T-helper 1 cell treated with Interleukin-12 subunit alpha and Interleukin-12 subunit beta and Interleukin-4 antibody, amounts not matched to agents 30 ng/mL and 1 ng/mL, for 36 hours (primary cell): ENCODE results near the gene PLCD4. TPM values are rescaled to one million over a fixed set of nuclear protein-coding genes. Genes with fewer than 3 reads are reported as not detected.

Experiments
- intact Hi-C: fragments of 100-400 bp; cut with micrococcal nuclease; formaldehyde crosslinking; loops from one replicate; pipeline ENCODE4 v1.15.1; 2024
- total RNA-seq: library from RNA; stranded (reverse); gene quantifications from 2 replicates; pipeline ENCODE4 v1.2.3, GENCODE V29; 2022

Gene PLCD4
- total RNA-seq, 1 donor from 2014 or later = 0.64 TPM

DNA sequence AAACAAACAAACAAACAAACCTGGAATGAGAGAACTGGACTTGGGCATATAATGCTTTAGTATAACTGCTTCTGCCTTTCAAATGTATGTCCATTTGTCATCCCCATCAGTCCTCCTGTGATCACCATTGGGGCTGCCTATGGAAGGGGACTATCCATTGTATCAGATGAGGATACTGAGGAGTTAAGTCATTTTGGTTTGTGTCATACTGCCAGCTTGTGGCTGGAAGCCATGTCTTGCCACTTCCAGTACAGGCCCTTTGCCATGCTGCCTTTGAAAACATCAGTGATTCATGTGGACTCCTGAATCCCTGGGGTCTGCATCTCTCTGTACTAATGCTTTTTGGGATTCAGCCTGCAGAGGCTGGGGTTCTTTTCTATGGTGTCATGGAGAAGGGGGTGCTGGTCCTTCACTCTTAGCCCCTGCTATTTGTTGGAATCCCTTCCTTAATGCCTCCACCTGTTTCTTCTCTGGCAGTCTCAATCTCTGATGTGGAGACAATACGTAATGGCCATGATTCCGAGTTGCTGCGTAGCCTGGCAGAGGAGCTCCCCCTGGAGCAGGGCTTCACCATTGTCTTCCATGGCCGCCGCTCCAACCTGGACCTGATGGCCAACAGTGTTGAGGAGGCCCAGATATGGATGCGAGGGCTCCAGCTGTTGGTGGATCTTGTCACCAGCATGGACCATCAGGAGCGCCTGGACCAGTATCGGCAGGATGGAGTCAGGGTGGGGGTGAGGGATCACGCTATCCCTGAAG, 10.6 kb downstream of the PLCD4 start:
- intact Hi-C loops = no loop called here

DNA sequence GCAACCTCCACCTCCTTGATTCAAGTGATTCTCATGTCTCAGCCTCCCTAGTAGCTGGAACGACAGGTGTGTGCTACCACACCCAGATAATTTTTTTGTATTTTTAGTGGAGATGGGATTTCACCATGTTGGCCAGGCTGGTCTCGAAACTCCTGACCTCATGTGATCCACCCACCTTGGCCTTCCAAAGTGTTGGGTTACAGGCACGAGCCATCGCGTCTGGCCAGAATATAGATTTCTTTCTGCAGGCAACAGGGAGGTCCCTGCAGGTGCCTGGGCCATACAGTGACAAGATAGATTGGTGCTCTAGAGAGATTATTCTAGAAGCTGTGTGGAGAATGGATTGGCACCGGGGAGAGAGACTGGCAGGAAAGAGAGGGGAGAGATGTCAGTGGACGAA, 13.3 kb downstream of the PLCD4 start:
- intact Hi-C loops = no loop called here

DNA sequence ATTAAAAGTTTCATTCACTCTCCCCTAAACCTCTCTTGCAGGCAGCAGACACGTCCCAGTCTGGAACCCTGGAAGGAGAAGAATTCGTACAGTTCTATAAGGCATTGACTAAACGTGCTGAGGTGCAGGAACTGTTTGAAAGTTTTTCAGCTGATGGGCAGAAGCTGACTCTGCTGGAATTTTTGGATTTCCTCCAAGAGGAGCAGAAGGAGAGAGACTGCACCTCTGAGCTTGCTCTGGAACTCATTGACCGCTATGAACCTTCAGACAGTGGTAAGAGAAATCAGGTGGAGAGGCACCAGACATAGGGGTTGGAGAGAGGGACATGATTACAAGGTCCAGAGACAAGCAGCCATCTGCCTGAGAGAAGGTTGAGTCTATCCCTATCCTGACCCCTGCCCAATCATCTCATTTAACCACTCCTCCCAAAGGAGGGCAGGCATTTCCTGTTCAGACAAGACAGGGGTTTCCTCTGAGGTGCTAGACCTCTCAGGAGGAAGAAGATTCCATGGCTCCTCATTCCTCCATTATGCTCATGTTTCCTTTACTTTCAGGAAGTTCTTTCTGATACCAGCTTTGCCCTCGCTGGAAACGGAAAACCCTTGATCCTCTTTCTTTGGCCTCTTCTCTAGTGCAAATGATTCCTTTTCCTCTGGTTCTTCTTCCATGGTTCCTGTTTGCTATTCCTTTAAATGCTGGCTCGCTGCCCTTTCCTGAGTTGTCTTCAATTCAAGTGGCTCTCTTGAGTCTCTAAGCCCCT, 15.1 kb downstream of the PLCD4 start:
- intact Hi-C loops = no loop called here

DNA sequence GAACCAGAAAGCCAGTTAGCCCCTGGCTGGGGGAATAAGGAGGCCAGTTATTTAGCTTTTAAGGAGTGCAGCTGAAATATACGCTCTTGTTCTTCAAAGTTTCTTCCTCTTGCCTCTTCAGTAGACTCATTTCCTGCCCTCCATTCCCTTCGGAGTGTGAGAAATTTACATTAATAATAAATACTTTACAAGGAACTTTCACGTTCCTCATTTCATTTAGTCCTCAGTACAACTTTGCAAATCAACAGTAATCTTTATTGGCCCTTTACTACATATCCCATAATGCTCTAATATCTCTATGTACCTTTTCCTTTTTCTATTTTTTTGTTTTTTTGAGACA, 15.6 kb downstream of the PLCD4 start:
- intact Hi-C loops = no loop called here

DNA sequence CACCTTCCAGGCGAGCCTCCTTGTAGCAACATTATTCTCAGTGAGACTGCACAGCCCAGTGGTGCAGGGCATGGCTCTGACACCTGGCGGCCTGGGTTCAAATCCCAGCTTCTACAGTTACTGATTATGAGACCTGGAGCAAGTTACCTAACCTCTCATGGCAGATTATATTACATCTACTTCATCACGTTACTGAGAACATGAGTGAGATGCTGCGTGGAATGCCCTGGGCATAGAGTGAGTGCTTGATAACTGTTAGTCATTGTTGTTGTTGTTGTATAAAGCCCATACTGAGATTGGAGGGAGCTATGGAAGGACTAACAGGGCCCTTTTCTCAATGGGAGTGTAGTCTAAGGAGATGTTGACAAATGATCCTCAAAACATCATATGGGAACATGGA, 18.7 kb downstream of the PLCD4 start:
- intact Hi-C loops = no loop called here

DNA sequence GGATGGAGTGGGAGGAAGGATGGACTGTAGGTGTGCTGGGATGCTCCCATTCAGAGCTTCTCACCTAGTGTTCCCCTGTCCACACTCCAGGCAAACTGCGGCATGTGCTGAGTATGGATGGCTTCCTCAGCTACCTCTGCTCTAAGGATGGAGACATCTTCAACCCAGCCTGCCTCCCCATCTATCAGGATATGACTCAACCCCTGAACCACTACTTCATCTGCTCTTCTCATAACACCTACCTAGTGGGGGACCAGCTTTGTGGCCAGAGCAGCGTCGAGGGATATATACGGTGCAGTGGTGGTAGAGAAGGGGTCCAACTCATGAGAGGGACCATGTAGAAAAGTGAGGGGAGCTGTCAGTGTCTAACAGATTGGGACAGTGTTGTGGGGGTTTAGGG, 20.2 kb downstream of the PLCD4 start:
- intact Hi-C loops = no loop called here

DNA sequence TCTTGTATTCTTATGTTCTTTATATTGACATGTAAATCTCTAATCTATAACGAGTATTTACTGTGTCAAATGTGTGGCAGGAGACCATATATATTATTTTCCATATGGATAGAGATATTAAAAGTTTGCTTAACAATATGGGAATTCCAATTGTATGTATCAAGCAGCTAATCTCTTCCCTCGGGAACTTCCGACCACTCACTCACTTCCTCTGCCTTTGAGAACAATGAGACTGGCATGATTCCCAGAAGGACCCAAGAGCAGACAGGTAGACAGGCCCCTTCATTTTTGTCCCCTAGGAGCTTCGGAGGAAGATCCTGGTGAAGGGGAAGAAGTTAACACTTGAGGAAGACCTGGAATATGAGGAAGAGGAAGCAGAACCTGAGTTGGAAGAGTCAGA, 24.1 kb downstream of the PLCD4 start:
- intact Hi-C loops = no loop called here

DNA sequence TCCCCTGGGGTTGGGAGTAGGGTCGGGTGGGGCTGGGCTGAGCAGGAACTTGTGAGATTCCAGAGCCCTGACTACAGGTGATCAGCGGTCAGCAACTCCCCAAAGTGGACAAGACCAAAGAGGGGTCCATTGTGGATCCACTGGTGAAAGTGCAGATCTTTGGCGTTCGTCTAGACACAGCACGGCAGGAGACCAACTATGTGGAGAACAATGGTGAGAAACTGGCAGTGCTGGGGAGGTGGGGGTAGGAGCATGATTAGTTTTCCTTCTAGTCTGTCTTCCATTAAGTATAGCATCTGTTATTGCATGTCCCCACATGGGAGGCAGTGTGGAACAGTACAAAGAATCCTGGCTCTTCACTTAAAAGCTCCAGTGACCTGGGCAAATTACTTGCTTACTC, 28.0 kb downstream of the PLCD4 start:
- intact Hi-C loops = no loop called here

DNA sequence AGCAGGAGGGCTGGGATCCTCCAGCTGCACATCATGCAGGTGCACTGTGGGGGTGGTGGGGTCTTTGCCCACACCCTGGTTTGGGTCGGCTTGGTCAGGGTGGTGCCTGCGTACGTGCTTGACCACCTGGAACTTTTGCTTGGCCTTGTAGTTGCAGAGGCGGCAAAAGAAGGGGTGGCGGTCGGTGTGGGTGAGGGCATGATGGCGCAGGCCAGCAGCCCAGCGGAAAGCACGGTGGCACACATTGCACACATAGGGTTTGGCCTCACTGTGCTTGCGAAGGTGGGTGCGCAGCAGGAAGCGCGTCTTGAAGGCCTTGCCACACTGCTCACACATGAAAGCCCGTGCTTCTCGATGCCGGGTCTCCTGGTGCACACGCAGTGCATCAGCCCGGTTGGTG, 30.7 kb downstream of the PLCD4 start:
- intact Hi-C loops = no loop called here

DNA sequence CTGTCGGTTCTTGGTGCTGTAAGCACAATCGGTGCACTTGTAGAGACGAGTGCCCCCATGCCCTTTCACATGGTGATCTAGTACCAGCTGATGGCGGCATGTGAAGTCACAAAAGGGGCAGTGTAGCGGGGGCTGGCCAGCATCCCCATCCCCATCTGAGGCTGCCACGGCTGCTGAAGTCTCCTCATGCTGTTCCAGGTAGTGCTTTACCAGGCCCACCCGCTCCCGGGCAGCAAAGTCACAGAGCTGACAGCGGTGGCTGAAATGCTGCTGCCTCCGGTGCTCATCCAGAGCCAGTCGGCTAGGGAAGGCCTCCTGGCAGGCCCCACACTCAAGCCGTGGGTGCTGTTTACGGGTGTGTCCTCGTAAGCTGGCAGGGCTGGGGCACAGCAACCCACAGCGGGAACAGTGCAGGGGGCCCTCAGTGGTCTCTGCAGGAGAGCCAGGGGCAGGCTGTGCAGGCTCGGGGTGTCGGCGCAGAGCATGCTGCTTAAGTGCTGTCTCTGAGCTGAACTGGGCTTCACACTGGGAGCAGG, 34.5 kb downstream of the PLCD4 start:
- intact Hi-C loops = no loop called here

DNA sequence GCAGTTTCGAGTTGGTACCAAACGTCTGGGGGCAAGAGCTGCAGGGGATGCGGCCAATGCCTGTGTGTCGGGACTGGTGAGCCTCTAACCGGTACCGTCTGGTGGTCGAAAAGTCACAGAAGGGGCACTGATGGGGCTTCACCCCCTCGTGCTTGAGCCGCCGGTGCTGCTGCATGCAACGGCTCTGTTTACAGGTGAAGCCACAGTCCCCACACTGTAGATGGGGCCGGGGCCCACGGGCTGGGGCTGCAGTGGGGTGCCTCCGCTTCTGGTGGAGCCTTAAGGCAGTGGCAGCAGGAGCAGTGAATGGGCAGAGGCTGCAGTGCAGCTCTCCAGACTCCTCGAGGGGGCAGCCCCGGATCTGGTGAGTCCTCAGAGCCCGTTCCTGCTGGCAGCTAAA, 35.1 kb downstream of the PLCD4 start:
- intact Hi-C loops = no loop called here

DNA sequence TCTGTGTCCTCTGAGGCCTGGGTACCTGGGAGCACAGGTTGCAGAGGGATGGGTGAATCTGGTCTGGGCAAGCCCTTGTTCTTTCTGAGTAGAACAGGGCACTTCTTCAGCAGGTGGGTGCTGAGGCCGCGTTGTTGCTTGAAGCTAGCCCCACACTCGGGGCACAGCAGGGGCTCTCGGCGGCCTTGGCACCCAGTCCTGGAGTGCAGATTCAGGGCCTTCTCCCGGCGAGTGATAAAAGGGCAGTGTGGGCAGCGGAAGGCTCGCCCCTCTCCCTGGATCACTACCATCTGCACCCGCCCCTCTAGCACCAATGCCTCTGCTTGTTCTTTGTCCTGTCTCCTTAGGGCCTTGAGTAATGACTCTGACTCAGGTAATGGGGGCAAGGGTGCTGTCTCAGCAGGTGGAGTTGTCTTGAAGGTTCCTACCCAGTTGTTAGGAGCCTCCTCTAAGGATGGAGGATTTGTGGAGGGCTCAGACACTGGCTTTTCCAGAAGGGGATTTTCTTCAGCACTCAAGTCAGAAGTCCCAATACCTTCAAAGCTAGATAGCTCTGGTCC, 36.1 kb downstream of the PLCD4 start:
- intact Hi-C loops = no loop called here

DNA sequence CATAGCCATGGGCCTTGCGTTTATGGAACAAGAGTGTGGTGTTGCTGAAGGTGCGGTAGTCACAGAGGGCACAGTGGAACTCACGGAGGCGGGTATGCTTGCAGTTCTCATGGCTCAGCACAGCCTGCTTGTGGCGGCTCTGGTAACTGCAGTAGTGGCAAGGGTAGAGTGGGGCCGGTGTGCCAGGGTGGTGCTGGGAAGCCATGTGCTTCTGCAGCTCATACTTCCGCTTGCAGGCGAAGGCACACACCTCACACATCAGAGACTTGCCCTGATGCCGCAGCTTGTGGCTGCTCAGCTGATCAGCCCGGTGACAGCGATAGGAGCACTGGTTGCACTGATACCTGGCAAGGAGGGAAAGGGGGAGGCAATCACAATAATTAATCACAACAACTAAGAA, 37.0 kb downstream of the PLCD4 start:
- intact Hi-C loops = no loop called here

DNA sequence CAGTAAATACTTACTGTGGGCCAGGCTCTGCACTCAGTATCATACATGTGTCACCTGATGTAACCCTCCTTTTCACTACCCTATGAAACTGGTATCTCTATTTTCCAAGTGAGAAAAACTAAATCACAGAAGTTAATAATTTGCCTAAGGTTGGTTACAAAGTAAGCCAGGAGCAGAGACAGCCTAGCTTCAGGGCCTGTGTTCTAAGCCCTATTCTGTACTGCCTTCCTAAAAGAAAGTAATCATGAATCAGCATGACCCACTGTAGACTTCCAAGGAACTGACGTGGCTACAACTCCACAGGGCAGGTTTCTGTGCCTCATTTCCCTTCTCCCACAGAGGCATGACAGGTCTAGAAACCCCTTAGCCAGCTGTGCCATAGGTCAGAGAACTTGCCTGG, 37.4 kb downstream of the PLCD4 start:
- intact Hi-C loops = no loop called here

DNA sequence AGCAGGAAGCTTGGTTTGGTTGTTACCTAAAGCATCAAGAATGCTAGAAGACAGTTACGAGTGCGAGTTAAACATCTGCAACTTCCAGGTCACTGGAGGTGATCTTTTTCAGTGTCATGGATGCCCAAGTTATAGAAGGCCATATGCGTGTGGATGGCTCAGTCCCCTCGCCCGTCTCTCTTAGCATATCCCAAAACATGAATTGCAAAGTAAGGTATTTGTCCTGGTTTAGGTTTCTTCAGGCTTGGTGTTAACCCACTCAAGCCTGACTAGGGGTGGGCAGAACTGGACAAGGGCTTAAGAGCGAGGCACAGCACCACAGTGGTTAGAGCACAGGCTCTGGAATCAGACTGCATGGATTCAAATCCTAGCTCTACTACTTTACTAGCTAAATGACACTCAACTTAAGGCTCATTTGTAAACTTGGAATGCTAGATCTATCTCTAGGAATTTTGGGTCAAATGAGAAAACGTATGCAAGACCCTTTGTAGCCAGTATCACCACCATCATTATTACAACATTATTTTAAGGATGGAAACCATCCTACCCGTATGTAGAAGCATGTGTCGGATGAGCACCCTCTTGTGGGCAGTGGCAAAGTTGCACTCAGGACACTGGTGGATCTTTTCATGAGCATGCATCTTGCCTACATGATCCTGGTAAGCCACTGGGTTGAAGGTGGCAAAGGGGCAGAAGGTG, 40.5 kb downstream of the PLCD4 start:
- intact Hi-C loops = loop anchor here (1.0 to 2.0 kb wide), 10 partner anchors 11 to 462 kb away; partner anchors contain the start of genes BCS1L, CNOT9, TMBIM1 and TTLL4

DNA sequence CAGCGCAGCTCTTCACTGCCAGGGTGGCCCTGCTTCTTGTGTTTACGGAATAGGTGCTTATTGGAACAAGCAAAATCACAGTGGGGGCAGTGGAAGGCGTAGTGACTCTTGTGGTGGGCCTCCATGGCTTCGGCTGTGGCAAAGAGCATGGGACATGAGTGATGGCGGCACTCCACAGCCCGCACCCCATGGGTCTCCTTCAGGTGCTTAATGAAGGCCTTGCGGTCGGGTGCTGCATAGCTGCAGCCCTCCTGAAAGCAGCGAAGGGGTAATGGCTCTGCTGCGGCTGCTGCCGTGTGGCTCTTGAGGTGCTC, 41.0 kb downstream of the PLCD4 start:
- intact Hi-C loops = loop anchor here (1.0 to 2.0 kb wide), 10 partner anchors 11 to 462 kb away; partner anchors contain the start of genes BCS1L, CNOT9, TMBIM1 and TTLL4

DNA sequence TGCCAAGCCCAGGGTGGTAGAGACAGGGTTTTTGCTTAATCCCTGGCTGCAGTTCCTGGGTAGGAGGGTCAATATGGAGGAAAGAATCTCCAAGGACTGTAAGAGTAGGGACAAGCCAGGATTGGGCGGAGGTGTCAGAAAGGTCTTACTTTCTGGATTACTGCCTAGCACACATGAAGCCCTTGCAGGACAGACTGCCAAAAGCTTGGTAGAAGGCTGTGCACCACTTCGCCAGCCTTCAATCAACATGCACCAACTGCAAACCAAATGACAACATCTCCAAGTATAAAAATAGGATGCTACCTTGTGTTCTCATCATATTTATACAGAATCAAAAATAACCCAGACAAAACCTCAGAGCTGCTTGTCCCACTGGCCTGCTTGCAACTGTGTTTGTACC, 48.1 kb downstream of the PLCD4 start:
- intact Hi-C loops = loop anchor here (5.0 kb wide), 2 partner anchors 242 to 942 kb away; partner anchors contain the start of gene STK11IP

DNA sequence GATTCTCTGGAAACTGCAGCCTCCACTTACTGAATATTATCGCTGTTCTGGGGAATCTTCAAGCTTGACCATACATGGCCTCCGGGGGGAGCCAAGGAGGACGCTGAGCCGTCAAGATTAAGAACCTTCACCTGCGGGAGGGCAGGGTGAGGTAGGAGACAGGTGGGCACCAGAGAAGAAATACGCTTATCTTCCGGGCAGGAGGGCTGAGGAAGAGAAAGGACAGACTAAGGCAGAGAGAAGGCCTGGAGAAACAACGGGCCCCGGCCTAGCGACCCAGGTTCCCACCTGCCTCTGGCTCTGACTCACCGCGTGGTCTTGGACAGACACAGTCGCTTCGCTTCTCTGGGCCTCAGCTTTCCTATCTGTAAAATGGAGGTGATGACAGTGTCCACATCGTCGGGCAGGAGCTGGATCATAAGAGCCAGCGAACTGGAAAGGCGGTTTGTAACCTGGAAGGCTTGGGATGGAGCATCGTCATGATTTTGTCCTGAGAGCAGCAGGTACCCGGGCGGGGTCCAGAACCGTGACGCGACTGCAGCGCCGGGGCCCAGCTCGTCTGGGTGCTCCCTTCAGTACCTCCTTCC, 51.1 kb downstream of the PLCD4 start:
- intact Hi-C loops = loop anchor here (1.0 to 5.0 kb wide), 16 partner anchors 10 to 939 kb away; partner anchors contain the start of genes AAMP, CNOT9, DNAJB2 and GMPPA

DNA sequence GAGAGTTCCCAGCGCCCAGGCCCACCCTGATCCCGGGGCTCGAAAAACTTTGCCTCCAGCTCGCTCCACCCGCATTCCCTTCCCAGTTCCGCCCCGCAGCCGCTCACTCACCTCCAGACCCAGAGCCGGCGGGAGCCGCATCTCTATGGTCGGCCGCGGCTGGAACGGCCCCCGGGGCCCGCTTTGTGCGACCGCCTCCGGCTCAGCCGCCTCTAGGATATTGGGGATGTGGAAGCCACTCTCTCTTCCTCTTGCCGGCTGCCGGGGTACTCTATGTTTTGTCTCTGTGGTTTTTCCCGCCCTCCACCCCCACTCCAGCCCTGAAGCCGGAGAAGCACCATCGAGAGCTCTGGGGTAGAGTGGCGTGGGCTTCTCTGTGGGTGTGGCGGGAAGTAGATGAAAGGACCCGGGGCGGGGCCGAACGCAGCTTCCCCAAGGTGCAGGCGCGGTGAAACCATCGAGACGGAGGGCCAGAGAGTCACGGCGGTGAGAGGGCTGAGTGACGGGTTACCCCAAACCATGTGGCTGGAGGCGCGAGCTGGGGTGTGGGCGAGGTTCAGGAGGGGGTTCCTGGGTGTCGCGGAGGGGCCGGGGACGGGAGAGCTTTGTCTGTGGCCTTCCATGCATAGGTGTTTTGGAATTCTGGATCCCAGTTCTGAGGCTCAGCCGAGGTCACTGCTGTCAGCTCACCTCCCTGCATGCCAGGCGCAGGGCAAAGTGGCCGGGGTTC, 51.7 kb downstream of the PLCD4 start, which contains the start of the genes BCS1L and ZNF142:
Gene BCS1L, plus strand, starts transcription at position 426 of the 730 bp plus-strand sequence. CDS start 1,305 bp downstream, outside the sequence.
Gene ZNF142, minus strand, starts transcription at position 366 of the 730 bp plus-strand sequence. CDS start 3,194 bp downstream, outside the sequence.
- intact Hi-C loops = loop anchor here (1.0 to 5.0 kb wide), 16 partner anchors 11 to 938 kb away; partner anchors contain the start of genes AAMP, CNOT9, DNAJB2 and GMPPA

DNA sequence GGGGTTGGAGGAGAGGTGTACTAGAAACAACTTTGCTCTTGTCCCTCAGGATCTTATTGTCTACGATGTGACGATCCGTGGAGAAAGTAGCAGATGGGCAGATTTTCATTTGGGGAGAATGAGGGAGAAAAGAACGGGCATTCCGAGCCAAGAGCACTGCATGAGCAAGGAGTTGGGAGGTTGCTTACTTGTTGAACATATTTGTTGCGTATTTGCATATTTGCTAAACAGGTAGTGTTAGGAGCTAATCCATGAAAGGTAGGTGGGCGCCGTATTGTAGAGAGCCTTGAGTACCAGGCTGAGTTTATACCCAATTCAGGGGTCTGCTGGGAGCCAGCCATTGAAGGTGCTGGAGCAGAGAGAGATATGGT, 52.3 kb downstream of the PLCD4 start:
- intact Hi-C loops = loop anchor here (1.0 to 5.0 kb wide), 16 partner anchors 12 to 937 kb away; partner anchors contain the start of genes AAMP, CNOT9, DNAJB2 and GMPPA
